Stimulated activated CD4-positive, alpha-beta T cell treated with anti-CD3 and anti-CD28 coated beads, Interleukin-4, amount 100 ng/mL, for 24 hours (primary cell): ENCODE data around the gene ASTN2.

ENCODE experiments used
- DNase-seq: peaks from one replicate; pipeline ENCODE4 v3.0.0-alpha.2; 2020

Gene ASTN2

DNA sequence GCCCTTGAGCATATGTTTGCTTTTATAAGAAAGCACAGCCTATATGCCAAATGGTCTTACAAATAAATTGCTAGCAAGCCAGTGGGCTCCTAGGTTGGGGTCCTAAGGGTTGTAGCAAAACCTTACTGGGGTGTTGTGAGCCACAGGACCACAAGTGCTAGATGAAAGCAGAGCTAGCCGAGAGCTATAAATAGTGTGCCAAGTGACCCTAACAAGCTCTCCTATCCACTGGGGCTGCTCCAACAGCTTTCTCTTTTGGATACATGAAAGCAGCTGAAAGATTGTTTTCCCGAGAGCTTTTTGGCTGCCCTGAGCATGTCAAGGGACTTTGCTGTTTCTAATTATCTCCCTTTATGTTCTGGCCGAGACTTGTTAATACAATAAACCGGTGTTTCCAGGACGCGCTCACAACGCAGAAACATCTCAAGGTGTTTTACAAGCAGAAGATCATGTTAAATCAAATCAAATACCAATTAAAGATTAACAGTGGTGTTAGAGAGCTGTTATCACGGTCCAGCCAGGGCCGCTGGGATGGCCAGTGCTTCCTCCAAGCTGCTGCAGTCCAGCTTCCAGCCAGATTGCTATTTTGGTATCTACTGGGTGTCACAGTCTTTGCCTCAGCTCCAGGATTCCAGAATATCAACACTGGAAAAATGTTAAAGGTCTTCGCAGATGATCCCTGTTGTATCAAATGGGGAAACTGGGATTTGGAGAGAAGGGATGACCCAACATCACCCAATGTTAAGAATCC, 351.0 kb downstream of the ASTN2 start:
- no peak for DNase-seq

DNA sequence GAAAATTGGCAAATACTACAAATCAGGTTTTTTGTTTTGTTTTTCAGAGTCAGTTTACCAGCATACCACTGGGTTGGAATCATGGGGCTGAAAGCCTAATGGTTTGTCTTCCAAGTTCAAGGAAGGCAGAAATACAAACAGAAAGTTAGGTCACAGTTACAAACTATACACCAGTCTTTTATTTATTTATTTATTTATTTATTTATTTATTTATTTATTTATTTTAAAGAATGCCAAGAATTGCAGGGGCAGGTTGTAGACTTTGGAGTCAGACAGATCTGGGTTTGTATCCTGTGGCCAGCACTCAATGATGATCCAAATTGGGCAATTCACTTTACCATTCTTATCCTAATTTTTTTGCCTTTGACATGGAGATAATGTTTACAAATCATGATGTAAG, 353.9 kb downstream of the ASTN2 start:
- DNase-seq, result no peak

DNA sequence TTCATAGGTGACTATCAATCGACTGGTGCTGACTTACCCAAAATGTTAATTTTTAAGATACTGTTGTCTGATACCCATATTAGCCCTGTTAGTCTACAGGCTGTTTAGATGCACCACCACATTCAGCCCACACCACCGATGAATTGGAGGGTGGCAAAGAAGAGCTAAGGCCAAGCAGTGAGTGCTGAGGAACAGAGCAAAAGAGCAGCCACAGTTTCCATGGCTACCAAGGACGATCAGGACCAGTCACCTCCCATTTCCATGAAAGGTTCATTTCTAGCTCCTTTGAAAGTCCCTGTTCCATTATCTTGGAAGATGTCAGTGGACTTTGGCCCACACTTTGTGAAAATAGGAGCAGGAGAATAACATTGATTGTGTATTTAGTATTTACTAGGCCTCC, 364.9 kb downstream of the ASTN2 start:
- DNase-seq, result no peak

DNA sequence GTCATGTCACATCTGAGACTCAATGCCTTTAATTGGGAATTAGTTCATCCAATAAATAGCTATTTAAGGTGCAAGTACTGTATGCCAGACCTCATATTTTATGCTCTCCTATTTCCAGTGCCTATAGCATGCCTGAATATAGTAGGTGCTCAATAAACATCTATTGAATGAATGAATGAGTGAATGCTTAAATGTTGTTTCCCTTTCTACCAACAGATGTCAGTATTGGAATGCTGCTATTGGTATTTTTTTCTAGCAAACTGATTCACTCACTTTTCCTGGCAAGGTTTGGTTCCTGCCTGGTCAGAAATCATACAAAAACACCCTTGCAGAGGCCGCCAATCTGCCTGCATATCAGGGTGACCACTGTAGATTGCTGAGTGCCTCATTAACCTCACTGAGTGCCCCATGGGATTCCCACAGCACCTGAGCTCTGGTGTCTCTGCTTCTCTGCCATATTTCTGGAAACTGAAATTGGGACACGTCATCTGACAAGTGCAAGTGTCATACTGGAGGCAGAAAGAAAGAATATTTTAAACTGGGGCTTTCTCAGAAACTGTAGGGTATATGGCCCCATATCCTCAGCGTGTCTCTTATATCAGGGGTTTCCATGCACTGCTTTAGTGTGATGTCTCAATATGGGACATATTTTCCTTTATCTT, 368.1 kb downstream of the ASTN2 start:
- DNase-seq, result no peak

DNA sequence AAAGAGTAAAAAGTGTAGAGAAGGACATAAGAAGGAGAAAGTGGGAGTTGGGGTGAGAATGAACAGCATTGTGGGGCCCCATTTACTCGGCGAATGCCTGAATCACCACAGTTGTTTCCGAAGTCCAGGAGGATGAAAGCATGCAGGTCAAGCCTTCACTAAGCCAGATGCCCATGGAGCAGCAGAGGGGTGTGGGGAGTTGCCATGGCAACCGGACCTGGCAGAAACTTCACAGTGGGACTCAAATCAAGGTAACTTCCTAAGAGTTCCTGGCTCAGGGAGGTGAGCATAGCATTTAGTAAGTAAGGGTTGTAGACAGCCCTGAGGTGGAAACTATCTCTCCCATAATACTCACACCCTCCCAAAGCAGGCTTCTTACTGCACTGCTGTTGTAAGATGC, 370.6 kb downstream of the ASTN2 start:
- DNase-seq, result no peak

DNA sequence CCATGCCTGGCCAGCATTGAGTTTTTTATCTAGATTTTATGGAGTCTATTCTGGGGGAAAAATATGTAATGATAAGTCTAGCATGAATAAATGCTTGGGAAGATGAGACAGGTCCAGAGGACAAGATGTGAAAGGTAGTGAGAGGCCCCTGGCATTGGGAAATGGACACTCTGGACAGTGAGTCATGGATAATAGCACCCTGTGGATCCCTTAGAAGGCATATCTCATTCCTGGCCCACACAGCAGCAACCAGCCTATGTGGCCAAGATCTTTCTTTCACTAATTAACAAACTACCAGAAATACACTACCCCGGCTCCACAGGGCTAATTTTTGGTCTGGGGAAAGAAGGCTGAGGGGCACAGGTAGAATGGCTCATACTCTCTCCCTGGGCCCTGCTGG, 371.7 kb downstream of the ASTN2 start:
- DNase-seq, result no peak

DNA sequence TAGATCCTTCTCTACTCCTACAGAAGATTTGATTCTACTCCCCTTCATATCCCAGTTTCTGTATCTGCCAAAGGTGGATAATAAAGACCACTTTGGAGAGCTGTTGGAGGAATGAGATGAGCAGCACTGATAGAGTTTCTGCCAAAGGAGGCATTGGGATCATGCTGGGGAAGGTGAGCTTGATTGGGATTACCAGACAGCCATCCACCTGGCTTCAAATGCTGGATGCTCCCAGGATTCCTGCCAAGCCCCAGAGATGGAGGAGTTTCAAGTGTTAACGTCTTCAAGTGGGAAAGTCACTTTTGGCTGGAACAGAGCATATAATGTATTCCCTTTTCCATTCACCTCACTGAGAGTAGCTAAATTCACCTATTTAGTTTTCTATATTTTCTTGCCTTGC, 379.3 kb downstream of the ASTN2 start:
- no peak for DNase-seq

DNA sequence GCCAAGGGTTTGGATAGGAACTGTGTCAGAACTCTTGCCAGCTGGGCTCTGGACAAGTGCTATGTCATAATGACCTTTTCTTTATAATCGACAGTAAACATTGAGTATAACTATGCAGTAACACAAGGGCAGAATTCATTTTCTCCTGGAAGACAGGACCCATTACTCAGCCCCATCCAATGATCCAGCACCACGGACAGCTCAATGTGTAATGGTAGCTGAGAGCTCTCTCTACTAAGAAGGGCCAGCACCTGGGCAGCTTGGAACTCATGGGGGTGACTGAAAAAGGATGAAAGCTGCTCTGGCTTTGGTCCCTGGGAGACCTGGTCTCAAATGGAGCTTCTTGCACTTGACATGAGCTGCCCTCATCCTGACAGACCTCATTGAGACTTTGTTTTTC, 380.0 kb downstream of the ASTN2 start:
- DNase-seq, result no peak

DNA sequence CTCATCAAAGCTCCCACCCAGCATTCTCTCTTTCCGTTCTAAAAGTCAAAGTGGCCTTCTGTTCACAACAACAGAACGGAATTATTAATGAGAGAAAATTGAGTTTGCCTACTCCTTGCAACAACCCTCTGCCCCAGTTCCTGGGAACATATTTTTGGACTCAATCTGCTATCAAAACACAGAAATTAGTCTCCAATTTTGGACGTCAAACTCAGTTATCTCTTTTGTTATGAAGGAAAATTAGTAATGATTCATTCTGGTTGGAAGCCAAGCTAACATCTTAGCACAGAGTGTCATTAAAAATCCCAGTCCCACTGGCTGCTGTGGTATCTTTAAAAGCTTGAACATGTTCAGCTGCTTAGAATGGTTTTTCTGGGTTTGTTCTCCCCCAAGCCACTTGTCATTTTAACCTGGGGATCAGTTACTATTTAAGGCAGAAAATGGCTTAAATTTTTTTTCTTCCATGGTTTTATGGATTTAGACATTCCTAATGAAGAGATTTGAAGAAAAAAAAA, 384.5 kb downstream of the ASTN2 start:
- DNase-seq, result no peak

DNA sequence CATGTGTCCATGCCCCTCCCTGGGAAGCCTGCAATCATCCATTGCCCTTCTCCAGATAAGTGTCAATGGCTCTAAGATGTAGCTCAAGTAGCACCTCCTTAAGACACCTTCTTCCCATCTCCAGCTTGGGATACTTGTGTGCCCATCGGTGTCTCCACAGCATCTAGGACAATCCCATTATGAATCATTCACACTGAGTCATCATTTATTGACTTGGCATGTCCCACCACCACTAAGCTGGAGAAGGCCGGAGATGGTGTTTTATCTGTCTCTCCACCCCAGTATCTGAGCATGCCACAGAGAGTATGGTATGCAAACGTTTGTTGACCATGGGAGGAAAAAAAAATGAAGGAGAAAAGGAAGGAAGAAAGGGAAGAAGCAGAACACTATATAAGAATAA, 385.5 kb downstream of the ASTN2 start:
- DNase-seq, result no peak

DNA sequence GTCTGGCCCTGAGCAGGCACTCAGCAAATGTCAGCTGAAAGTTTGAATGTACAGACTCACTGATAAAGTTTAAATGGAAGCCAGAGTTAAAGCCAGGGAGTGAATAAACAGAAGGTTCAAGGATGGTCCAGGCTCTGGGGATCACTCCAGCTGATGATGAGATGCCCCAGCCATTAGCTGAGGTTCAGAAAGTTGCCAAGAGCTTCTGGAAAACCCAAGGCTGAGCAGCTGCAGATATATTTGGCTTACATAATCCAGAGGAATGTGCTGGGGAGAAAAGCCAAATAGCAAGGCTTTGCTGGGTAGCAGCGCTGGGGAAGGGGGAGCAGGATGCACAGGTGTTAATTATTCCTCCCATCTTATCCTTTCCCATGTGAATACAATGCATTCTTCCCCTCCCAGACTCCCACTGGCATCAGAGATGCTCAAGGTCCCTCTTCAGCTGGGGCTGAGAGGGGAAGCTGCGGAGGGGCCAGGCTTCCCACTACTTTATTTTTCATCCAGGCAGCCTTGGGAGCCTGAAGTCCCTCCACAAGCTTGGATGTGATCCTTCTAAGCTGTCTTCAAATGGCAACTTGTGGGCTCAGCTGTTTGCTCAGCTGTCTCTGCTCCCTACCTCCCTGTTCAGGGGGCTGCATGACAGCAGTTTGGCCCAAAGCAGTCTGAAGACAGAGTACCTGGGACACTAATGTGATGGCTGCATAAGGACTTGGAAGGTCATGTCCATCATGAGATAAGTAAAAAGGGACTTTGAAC, 386.6 kb downstream of the ASTN2 start:
- DNase-seq, result no peak

DNA sequence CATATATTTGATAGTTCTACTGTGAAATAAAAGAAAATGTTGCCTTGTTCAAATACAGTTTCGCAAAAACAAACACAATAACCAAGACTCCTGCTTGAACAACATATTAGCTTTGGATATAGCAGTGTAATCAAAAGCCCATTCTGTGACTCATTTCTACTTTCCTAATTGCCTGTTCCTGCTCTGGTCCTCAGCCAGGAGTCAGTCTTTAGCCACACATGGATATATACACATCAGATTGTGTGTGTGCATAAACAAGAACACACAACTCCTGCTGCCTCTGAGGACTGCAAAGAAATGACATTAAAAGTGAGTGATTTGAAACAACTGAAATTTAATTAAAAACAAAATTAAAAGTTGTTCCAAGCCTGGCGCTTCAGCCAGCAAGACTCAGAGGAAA, 393.0 kb downstream of the ASTN2 start:
- DNase-seq, result no peak

DNA sequence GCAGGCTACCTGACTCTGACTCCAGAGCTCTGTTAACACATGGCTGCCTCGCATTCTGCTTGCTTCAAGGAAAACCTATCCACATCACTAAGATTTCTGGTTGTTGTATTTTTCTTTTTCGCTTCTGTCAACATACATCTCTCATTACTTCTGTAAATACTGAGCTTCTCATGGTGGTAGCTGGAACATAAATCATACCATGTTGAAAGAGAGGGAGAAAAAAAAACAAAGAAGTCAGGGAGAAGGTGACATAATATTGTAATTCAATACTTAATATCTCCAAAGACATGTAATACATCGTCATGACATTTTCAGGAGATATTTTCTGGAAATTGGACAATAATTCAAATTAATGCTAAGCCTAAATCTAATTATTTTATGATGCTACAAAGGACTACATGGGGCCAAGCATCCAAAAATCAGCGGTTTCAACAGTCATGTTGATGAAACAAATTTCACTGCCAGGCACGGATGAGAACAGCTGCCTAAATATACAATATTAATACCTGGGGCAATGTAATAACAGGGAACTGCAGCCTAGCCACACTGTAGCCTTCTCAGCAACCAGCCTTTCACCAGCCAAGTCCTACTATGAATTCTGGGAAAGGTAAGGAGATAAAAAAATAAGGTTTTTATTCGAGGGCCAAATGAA, 395.8 kb downstream of the ASTN2 start:
- no peak for DNase-seq

DNA sequence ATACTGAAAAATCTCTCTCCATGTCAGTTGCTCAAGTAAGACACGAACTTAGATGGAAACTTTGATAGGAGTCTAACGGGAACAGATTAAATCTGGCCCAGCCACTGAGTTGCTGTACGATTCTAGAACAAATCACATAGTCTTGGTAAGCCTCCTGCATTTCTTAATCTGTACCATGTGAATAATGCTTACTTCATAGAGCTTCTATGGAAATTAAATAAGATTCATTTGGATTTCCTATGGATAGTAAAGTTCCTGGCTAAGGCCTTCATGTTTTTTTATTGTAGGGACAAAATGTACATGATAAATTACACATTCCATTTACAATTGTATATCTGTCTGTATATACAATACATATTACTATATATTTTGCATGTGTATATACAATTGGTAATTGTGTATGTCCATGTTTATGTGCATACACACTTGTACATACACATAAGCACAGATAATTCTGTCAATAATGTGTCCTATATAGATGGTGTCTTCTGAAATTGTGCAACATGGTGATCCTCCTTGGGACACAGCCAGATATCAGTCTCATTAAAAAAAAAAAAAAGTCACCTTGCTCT, 397.4 kb downstream of the ASTN2 start:
- no peak for DNase-seq

DNA sequence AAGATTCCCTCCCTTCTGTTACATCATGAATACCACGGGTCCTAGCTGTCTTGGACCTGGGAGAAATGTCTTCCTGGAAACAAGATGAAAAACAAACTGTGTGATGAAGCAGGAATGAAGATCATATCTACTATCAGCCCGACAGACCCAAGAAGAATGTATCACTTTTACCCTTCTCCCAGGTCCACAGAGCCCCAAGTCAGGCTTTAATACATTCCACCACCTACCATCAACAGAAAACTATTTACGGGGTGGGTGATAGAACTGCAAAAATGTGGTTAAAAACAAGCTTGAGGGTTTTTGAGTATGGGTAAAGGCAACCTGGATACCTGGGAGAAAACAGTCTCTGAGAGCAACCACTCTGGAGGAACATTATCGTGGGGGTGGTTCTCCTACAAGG, 400.8 kb downstream of the ASTN2 start:
- DNase-seq, result no peak

DNA sequence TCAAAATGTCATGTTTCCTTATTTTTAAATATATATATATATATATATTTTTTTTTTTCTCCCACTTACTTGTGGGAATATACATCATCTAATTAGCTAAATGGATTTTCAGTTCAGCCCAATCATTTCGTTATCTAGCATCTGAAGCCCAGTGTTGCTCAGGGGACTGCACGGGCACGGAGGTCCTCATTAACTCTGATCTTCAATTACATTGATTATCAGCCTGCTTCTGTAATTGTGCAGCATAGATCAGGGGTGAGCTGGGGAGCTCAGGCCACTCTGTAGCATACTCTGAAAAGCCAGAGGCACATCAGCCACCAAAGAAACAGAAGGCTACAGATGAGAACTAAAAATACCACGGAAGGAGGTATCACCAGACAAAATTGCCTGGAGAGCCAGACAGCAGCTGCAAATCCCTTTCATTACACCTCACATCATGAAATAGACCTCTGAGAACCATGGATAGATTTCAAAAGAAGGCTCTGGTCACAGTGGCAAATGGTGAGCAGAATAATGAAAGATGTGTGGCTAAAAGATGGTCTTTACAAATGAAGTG, 401.3 kb downstream of the ASTN2 start:
- DNase-seq, result no peak

DNA sequence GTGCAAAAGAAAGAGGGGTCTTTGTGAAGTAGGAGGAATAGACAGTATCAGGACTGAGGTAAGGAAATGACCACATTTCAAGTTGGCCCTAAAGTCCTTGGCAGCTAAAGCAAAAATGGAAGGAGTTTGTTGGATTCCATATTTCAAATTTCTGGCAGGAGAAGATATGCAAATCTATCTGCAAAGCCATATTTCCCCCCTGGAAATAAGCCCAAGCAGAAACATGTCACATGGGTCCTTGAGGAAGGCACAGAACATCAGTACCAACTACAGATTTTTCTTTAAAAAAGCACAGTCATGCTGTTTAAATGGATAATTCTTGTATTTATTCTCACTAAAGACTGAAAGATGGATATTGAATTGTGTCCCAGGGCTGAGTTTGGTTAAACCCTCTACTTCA, 404.8 kb downstream of the ASTN2 start:
- DNase-seq, result no peak

DNA sequence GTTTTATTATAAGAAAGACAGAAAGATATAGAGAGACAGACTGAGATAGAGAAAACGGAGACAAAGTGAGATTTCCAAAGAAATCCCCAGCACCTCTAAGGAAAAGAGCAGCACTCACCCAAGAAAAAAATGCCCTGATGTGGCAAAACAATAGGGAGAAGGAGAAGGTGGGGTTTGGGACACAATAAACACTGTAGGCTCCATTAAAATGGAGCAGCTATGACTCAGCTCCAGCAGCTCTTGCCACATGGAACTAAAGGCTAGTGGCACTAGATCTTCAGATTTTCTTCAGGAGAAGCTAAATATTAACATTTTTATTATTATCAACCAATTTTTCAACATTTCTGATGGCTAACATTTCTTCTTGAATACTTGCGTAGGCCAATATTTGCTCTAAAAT, 406.0 kb downstream of the ASTN2 start:
- DNase-seq, result no peak

DNA sequence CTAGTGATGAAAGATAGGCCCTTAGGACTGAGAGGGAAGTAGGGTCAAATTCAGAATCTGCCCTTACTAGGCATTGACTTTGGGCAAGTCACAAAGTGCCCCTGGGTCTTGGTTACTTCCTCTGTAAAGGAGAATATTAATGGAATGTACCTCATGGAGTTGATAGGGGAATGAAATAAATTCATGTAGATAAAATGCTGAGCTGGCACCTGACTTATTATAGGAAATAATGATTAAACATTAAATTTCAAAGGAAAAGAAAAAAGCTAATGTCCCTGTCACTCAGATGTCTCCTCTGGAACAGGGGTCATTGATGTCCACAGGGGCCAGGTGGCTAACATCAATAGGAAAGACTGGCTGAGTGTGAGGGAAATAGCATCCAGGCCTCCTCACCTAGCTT, 406.4 kb downstream of the ASTN2 start:
- DNase-seq, result no peak

DNA sequence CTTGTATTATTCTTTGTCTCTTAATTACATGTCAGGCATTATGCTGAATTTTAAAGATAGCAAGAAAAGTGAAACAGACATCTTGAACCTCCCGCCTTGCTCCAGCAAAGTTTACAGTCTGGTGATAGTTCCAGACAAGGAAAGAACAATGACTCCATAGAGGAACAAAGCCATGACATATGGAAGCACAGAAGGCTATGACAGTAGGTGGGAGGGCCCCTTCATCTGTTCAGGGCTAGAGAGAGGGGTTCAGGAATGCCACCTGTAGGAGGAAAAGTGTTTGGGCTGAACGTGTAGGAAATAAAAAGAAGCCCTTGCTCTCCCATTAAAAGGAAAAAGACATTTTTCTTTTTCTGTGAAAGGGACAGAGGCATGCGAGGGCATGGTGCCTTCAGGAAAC, 412.2 kb downstream of the ASTN2 start:
- no peak for DNase-seq

DNA sequence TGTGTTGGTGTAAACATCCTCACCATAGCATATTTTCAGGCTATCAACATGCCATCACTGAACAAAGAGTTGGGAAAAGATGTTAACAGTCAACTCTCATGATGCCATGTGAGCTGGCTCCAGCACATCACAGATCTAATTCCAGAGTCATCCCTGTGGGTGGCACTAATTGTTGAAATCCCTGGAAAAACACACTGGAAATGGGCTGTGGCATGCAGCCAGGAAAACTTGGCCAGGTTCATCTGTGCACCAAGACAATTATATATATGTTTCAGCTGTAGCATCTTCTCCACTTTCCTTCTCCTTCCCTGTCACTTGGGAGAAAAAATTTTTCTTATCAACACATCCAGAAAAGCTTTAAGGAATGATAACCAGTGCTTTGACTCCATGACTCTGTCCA, 414.0 kb downstream of the ASTN2 start:
- DNase-seq, result no peak

DNA sequence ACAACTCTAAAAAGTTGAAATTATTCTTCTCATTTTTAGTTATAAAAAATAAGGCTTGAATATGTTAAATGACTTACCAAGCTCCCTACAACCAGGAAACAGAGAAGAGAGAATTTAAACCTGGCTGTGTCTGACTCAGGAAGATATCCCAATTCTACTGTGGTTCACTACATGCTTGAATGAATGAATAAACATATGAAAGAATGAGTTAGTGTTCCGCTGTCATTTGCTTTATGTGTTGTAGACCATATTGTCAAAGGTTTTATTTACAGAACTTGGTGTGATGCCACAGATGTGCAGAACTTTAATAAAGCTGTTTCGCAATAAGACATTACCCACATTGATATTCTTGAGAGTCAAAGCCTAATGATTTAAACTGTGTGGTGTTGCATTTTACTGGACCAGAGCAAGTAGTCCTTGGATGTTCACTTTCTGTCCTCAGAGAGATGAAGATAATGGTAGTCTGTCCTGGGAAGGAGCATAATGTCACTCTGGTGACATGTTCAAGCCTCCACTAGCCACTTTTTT, 414.6 kb downstream of the ASTN2 start:
- DNase-seq, result no peak

DNA sequence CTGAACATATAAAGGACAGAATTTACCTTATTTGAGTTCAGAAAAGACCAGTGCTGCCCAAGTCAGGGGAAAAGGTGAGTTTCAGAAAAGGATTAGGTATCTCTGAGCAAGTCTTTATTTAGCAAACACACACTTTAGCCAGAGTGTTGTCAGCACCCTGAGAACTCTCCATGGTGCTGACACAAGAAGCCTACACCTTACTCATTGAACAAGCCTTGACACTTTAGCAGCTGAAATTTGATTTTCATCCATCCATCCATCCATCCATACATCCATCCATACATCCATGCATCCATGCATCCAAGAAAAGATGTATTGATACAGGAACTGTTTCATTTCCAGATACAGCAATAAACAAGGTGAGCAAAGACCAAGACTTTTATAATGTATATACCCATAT, 416.6 kb downstream of the ASTN2 start:
- DNase-seq, result no peak
